B cell (primary cell): ENCODE results near the gene GMPR2. TPM values are rescaled to one million over a fixed set of nuclear protein-coding genes. Genes with fewer than 3 reads are reported as not detected.
"Not testable (repeated sequence)": the region's sequence is repeated elsewhere in the genome, so short reads cannot be mapped to it uniquely, and the experiment has no call there.

Experiments used
- ATAC-seq: fragments of 200-7000 bp; cut with Tn5 transposase; one replicate; pipeline ENCODE4 v1.10.0; 2021; ENCODE audit warnings: low read depth, mild to moderate bottlenecking, moderate number of reproducible peaks, moderate library complexity
- CTCF ChIA-PET: fragments of 350-600 bp; sonication (Branson Sonifier 250); formaldehyde crosslinking; loops from one replicate; lab custom pipeline; 2021; ENCODE audit warnings: antibody characterized with exemption, inconsistent platforms; lab: Charles Lee
- POLR2A ChIA-PET: fragments of 350-600 bp; sonication (Branson Sonifier 250); formaldehyde crosslinking; loops from one replicate; lab custom pipeline; 2021; ENCODE audit warnings: antibody characterized with exemption; lab: Charles Lee
- DNase-seq: peaks from one replicate; pipeline ENCODE4 v3.0.0; 2013
- H2AFZ ChIP-seq: 2 replicates; pipeline ENCODE4 v1.6.1; 2012; ENCODE audit warnings: mild to moderate bottlenecking, low read depth, low read length; ENCODE audit not compliant: insufficient read depth, poor library complexity, severe bottlenecking
- H3K27ac ChIP-seq, 2 donors: 1 replicate in 1 of 2; 2 replicates in 1 of 2; pipeline ENCODE4 v1.5.1; 2012 to 2013; ENCODE audit warnings: low read length in 2 of 2, mild to moderate bottlenecking in 2 of 2, moderate library complexity in 1 of 2
- H3K27me3 ChIP-seq, 4 experiments: fragments of 200-600 bp in 1 of 4; sonication (generic) in 1 of 4; replicated peaks in 1 of 4; 1 replicate in 2 of 4; 2 replicates in 2 of 4; pipeline versions ENCODE4 v1.6.1 to v1.7.0; 2013 to 2016; ENCODE audit warnings: low read length in 3 of 4, mild to moderate bottlenecking in 2 of 4, mixed read lengths in 1 of 4, moderate library complexity in 1 of 4; ENCODE audit not compliant: insufficient read depth in 4 of 4, control insufficient read depth in 3 of 4; ENCODE audit errors: control extremely low read depth in 1 of 4
- H3K36me3 ChIP-seq, 2 experiments: replicated peaks in 1 of 2; 1 replicate in 1 of 2; 2 replicates in 1 of 2; pipeline versions ENCODE4 v1.6.1 to v1.7.1; 2013; ENCODE audit warnings: low read length in 1 of 2; ENCODE audit not compliant: insufficient read depth in 2 of 2, control insufficient read depth in 1 of 2; ENCODE audit errors: control extremely low read depth in 1 of 2, extremely low read depth in 1 of 2
- H3K4me1 ChIP-seq, 2 donors: fragments of 200-600 bp in 1 of 2; sonication (generic) in 1 of 2; 1 replicate in 1 of 2; 2 replicates in 1 of 2; pipeline versions ENCODE4 v1.5.1 to v1.6.1; 2013 to 2017; ENCODE audit warnings: low read length in 2 of 2; ENCODE audit not compliant: control insufficient read depth in 2 of 2, insufficient read depth in 2 of 2
- H3K4me2 ChIP-seq: replicated peaks from 2 replicates; pipeline ENCODE3; 2012; ENCODE audit warnings: mild to moderate bottlenecking, low read depth, low read length; ENCODE audit not compliant: poor library complexity, severe bottlenecking
- H3K4me3 ChIP-seq, 5 experiments: fragments of 200-600 bp in 1 of 5; sonication (generic) in 1 of 5; 1 replicate in 3 of 5; 2 replicates in 2 of 5; pipeline versions ENCODE4 v1.5.1 to v1.7.0; 2011 to 2016; ENCODE audit warnings: low read length in 4 of 5, mild to moderate bottlenecking in 4 of 5, low read depth in 2 of 5, control low read depth in 1 of 5, moderate library complexity in 1 of 5; ENCODE audit not compliant: insufficient read depth in 1 of 5; ENCODE audit errors: control extremely low read depth in 1 of 5, extremely low read depth in 1 of 5
- H3K79me2 ChIP-seq: fragments of 200-600 bp; sonication (generic); one replicate; pipeline ENCODE4 v1.6.0; 2016; ENCODE audit warnings: low read length; ENCODE audit not compliant: control insufficient read depth, insufficient read depth
- H3K9ac ChIP-seq: fragments of 200-600 bp; sonication (generic); 2 replicates; pipeline ENCODE4 v1.6.1; 2017; ENCODE audit warnings: mild to moderate bottlenecking, low read length, moderate library complexity
- H3K9me3 ChIP-seq, 3 donors: one replicate each; pipeline versions ENCODE4 v1.6.1 to v1.7.1; 2013; ENCODE audit warnings: low read length in 2 of 3; ENCODE audit not compliant: control insufficient read depth in 2 of 3, insufficient read depth in 1 of 3; ENCODE audit errors: control extremely low read depth in 1 of 3
- H4K20me1 ChIP-seq: 2 replicates; pipeline ENCODE4 v1.6.0; 2012; ENCODE audit warnings: mild to moderate bottlenecking, low read length; ENCODE audit not compliant: insufficient read depth, control insufficient read depth, poor library complexity, severe bottlenecking
- H3K27ac Mint-ChIP-seq: one replicate; pipeline ENCODE4 v1.8.0; 2021; ENCODE audit warnings: mixed read lengths
- H3K27me3 Mint-ChIP-seq: one replicate; pipeline ENCODE4 v1.8.0; 2021; ENCODE audit warnings: mixed read lengths
- H3K4me1 Mint-ChIP-seq: one replicate; pipeline ENCODE4 v1.8.0; 2021; ENCODE audit warnings: mixed read lengths
- H3K4me3 Mint-ChIP-seq: one replicate; pipeline ENCODE4 v1.8.0; 2021; ENCODE audit warnings: mixed read lengths
- H3K9me3 Mint-ChIP-seq: one replicate; pipeline ENCODE4 v1.8.0; 2022; ENCODE audit warnings: mixed read lengths; ENCODE audit not compliant: insufficient read depth
- EZH2 ChIP-seq: IDR thresholded peaks from 2 replicates; pipeline ENCODE4 v1.6.1; 2012; ENCODE audit warnings: borderline replicate concordance, low read depth, mild to moderate bottlenecking, moderate library complexity, low read length; ENCODE audit not compliant: insufficient read depth, poor library complexity, severe bottlenecking
- WGBS: methylation state at CpG from one replicate; pipeline ENCODE4 v1.1.5; 2013; ENCODE audit warnings: missing lambda C conversion rate; ENCODE audit not compliant: insufficient coverage; 5-methylcytosine and 5-hydroxymethylcytosine counted together
- intact Hi-C: fragments of 100-400 bp; cut with micrococcal nuclease; formaldehyde crosslinking; loops from one replicate; pipeline ENCODE4 v1.10.0; 2022
- polyA plus RNA-seq: library from polyadenylated mRNA; depleted of rRNA; stranded (reverse); fragments of >200 nt; gene quantifications from 2 replicates; pipeline ENCODE4 v1.2.3, GENCODE V29; 2012
- total RNA-seq, 2 donors: library from RNA; stranded (reverse); fragments of 120-200 nt in 1 of 2; gene quantifications; 1 replicate in 1 of 2; 2 replicates in 1 of 2; pipeline versions ENCODE4 v1.2.3 to v1.2.4, GENCODE V29; 2013 to 2022
- TF ChIP-seq, protein P1 (sequence below): fragments of 200-600 bp; IDR thresholded peaks from one replicate; pipeline ENCODE4 v1.8.0; 2022; ENCODE audit warnings: antibody characterized with exemption, mild to moderate bottlenecking

Gene GMPR2
- total and polyA plus RNA-seq, 2 donors (not counting 1 experiment from before 2014, with no cell fraction given) = 39.7 to 58.7 TPM

DNA sequence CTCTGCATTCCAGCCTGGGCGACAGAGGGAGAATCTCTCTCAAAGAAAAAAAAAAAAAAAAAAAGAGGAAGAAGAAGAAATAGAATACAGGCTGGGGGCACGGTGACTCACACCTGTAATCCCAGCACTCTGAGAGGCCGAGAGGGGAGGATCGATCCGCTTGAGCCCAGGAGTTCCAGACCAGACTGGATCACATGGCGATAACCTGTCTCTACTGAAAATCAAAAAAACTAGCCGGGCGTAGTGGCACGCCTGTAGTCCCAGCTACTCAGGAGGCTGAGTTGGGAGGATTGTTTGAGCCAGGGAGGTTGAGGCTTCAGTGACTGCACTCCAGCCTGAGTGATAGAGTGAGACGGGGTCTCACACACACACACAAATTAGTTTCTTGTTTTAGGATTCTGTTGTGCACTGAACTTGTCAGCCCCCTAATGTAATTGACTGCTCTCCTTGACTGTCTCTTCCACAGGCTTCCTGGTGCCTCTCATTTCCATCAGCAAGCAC is 10.7 kb downstream of the GMPR2 start:
- Histone ChIP-seq H2AFZ (peak overlapping the region; percentile 82), H3K27me3 (no peaks in the 10 kb centered on the region), H3K4me1 (peaks cover 49 to 54% of the 10 kb centered on the region in 2 donors), H4K20me1 (peaks cover 38% of the 10 kb centered on the region), H3K79me2 (peaks cover 34% of the 10 kb centered on the region), H3K9me3 (no peaks in the 10 kb centered on the region), H3K9ac (peak overlapping the region; percentile 90), H3K4me2 (peak overlapping the region; percentile 94), H3K4me3 (peak overlapping the region; percentile 3 to 91 (median 88)), H3K27ac (peak overlapping the region; percentile 98 to 100), H3K36me3 (peaks cover 2 to 29% of the 10 kb centered on the region in 2 experiments)
- Mint-ChIP-seq H3K27me3 (no peaks in the 10 kb centered on the region), H3K4me3 (peak overlapping the region; percentile 98), H3K27ac (peak overlapping the region; percentile 100), H3K4me1 (peaks cover 57% of the 10 kb centered on the region), H3K9me3 (no peaks in the 10 kb centered on the region)
- intact Hi-C loops = loop anchor here (1.0 to 10.0 kb wide), 4 partner anchors 35 to 229 kb away; no protein-coding TSS in a partner anchor
- TF ChIP-seq, protein P1, sequence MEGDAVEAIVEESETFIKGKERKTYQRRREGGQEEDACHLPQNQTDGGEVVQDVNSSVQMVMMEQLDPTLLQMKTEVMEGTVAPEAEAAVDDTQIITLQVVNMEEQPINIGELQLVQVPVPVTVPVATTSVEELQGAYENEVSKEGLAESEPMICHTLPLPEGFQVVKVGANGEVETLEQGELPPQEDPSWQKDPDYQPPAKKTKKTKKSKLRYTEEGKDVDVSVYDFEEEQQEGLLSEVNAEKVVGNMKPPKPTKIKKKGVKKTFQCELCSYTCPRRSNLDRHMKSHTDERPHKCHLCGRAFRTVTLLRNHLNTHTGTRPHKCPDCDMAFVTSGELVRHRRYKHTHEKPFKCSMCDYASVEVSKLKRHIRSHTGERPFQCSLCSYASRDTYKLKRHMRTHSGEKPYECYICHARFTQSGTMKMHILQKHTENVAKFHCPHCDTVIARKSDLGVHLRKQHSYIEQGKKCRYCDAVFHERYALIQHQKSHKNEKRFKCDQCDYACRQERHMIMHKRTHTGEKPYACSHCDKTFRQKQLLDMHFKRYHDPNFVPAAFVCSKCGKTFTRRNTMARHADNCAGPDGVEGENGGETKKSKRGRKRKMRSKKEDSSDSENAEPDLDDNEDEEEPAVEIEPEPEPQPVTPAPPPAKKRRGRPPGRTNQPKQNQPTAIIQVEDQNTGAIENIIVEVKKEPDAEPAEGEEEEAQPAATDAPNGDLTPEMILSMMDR = no peak
- TF ChIP-seq EZH2 = no peak
- ATAC-seq = no peak
- DNase-seq = no peak
- ChIA-PET CTCF (interaction anchor here (0.9 to 8.8 kb wide), 28 partner anchors 8 to 199 kb away, joined by 3 to 254 read pairs (median 12); partner anchors contain the start of genes ADCY4, CBLN3, CHMP4A and CIDEB), POLR2A (interaction anchor here (0.7 to 3.7 kb wide), 20 partner anchors 11 to 190 kb away, joined by 3 to 51 read pairs (median 8); partner anchors contain the start of genes CBLN3, CHMP4A, DHRS1 and GMPR2)
- 40% methylated on average over 3 of the region's 10 CpGs for WGBS

DNA sequence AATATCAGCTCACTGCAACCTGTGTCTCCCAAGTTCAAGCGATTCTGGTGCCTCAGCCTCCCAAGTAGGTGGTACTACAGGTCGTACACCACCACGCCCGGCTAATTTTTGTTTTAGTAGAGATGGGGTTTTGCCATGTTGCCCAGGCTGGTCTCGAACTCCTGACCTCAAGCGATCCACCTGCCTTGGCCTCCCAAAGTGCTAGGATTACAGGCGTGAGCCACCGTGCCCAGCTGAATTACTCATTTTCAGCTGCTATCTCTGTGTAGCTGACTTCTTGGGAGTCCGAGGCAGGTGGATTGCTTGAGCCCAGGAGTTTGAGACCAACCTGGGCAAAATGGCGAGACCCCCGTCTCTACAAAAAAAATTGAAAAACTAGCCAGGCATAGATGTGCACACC is 12.6 kb downstream of the GMPR2 start:
- H3K27ac Mint-ChIP-seq, H3K27me3 Mint-ChIP-seq, H3K27ac ChIP-seq, H3K4me2 ChIP-seq, H3K9me3 Mint-ChIP-seq, ATAC-seq, H3K9me3 ChIP-seq, H3K4me3 Mint-ChIP-seq, DNase-seq, H3K4me3 ChIP-seq, H2AFZ ChIP-seq, H3K36me3 ChIP-seq, H3K9ac ChIP-seq, H3K27me3 ChIP-seq: not testable (repeated sequence)
- peaks cover 38% of the 10 kb centered on the region for H3K4me1 Mint-ChIP-seq
- POLR2A ChIA-PET = interaction anchor here (0.7 kb wide), 1 partner anchor 58 kb away, joined by 4 read pairs; no protein-coding TSS in a partner anchor
- H3K79me2 ChIP-seq = peaks cover 18% of the 10 kb centered on the region
- CTCF ChIA-PET = interaction anchor here (0.8 to 8.8 kb wide), 5 partner anchors 54 to 186 kb away, joined by 3 to 254 read pairs (median 48); partner anchors contain the start of genes ADCY4, CBLN3, CIDEB and DHRS1
- peaks cover 18% of the 10 kb centered on the region for H4K20me1 ChIP-seq
- WGBS = 97% methylated on average over 11 of the region's 11 CpGs
- intact Hi-C loops = loop anchor here (10.0 kb wide), 1 partner anchor 231 kb away; no protein-coding TSS in a partner anchor
- H3K4me1 ChIP-seq = peaks cover 32 to 38% of the 10 kb centered on the region in 2 donors
